Duodenal mucosa (tissue), 2 donors: ENCODE results near the gene RABL2A.
"Not testable (repeated sequence)": the region's sequence is repeated elsewhere in the genome, so short reads cannot be mapped to it uniquely, and the experiment has no call there.

Source experiments
- H3K27ac ChIP-seq: one replicate; pipeline ENCODE4 v1.7.0; 2013; ENCODE audit warnings: low read depth, low read length
- H3K27me3 ChIP-seq, 2 donors: one replicate each; pipeline ENCODE4 v1.7.0; 2013; ENCODE audit warnings: low read length in 2 of 2, control low read depth in 1 of 2; ENCODE audit not compliant: insufficient read depth in 2 of 2, control insufficient read depth in 1 of 2
- H3K36me3 ChIP-seq, 2 donors: one replicate each; pipeline ENCODE4 v1.7.0; 2013; ENCODE audit warnings: low read length in 2 of 2, control low read depth in 1 of 2; ENCODE audit not compliant: insufficient read depth in 2 of 2, control insufficient read depth in 1 of 2
- H3K4me1 ChIP-seq, 2 donors: one replicate each; pipeline ENCODE4 v1.7.0; 2013; ENCODE audit warnings: low read length in 2 of 2, control low read depth in 1 of 2; ENCODE audit not compliant: insufficient read depth in 2 of 2, control insufficient read depth in 1 of 2
- H3K4me3 ChIP-seq, 2 donors: one replicate each; pipeline ENCODE4 v1.7.0; 2013; ENCODE audit warnings: low read length in 2 of 2, low read depth in 1 of 2
- H3K9ac ChIP-seq, 2 donors: one replicate each; pipeline ENCODE4 v1.7.0; 2013; ENCODE audit warnings: low read length in 2 of 2, low read depth in 1 of 2
- H3K9me3 ChIP-seq, 2 donors: one replicate each; pipeline ENCODE4 v1.7.0; 2013; ENCODE audit warnings: low read length in 2 of 2, control low read depth in 1 of 2; ENCODE audit not compliant: control insufficient read depth in 1 of 2

Gene RABL2A

GRCh38 chr2:113606036-113606435 lies 21.0 kb upstream of the RABL2A start:
- H3K36me3 ChIP-seq, H3K9ac ChIP-seq, H3K27ac ChIP-seq, H3K9me3 ChIP-seq, H3K27me3 ChIP-seq, H3K4me3 ChIP-seq, H3K4me1 ChIP-seq: not testable (repeated sequence)

GRCh38 chr2:113609822-113610221 lies 17.2 kb upstream of the RABL2A start:
- not testable (repeated sequence) for H3K27me3 ChIP-seq, H3K36me3 ChIP-seq, H3K9me3 ChIP-seq, H3K4me1 ChIP-seq, H3K4me3 ChIP-seq, H3K9ac ChIP-seq, H3K27ac ChIP-seq

GRCh38 chr2:113621002-113621401 lies 6.1 kb upstream of the RABL2A start:
- not testable (repeated sequence) for H3K27ac ChIP-seq, H3K9ac ChIP-seq, H3K9me3 ChIP-seq, H3K4me1 ChIP-seq, H3K36me3 ChIP-seq, H3K4me3 ChIP-seq, H3K27me3 ChIP-seq

- not testable (repeated sequence) for H3K4me1 ChIP-seq, H3K27me3 ChIP-seq, H3K36me3 ChIP-seq, H3K9ac ChIP-seq, H3K27ac ChIP-seq, H3K4me3 ChIP-seq, H3K9me3 ChIP-seq
Observed at GRCh38 chr2:113625906-113626305, 1.2 kb upstream of the RABL2A start.

GRCh38 chr2:113632849-113633345 lies 5.8 kb downstream of the RABL2A start:
- H3K27ac ChIP-seq, H3K4me1 ChIP-seq, H3K4me3 ChIP-seq, H3K27me3 ChIP-seq, H3K9ac ChIP-seq, H3K9me3 ChIP-seq, H3K36me3 ChIP-seq: not testable (repeated sequence)

- H3K27me3 ChIP-seq, H3K27ac ChIP-seq, H3K4me3 ChIP-seq, H3K9ac ChIP-seq, H3K36me3 ChIP-seq, H3K4me1 ChIP-seq, H3K9me3 ChIP-seq: not testable (repeated sequence)
Observed at GRCh38 chr2:113635358-113635757, 8.3 kb downstream of the RABL2A start.

- H3K36me3 ChIP-seq, H3K27me3 ChIP-seq, H3K4me3 ChIP-seq, H3K27ac ChIP-seq, H3K4me1 ChIP-seq, H3K9me3 ChIP-seq, H3K9ac ChIP-seq: not testable (repeated sequence)
Observed at GRCh38 chr2:113636226-113636625, 9.2 kb downstream of the RABL2A start.

GRCh38 chr2:113638084-113638483 lies 11.0 kb downstream of the RABL2A start:
- H3K27me3 ChIP-seq, H3K36me3 ChIP-seq, H3K4me1 ChIP-seq, H3K27ac ChIP-seq, H3K9ac ChIP-seq, H3K4me3 ChIP-seq, H3K9me3 ChIP-seq: not testable (repeated sequence)

GRCh38 chr2:113646217-113646616 lies 19.2 kb downstream of the RABL2A start:
- H3K9me3 ChIP-seq, H3K27me3 ChIP-seq, H3K36me3 ChIP-seq, H3K27ac ChIP-seq, H3K4me1 ChIP-seq, H3K4me3 ChIP-seq, H3K9ac ChIP-seq: not testable (repeated sequence)

- H3K9ac ChIP-seq, H3K9me3 ChIP-seq, H3K36me3 ChIP-seq, H3K4me3 ChIP-seq, H3K4me1 ChIP-seq, H3K27me3 ChIP-seq, H3K27ac ChIP-seq: not testable (repeated sequence)
Observed at GRCh38 chr2:113650834-113651815, 24.1 kb downstream of the RABL2A start.
